ENCODE data around the gene CXorf38.
"Not testable (repeated sequence)": the region's sequence is repeated elsewhere in the genome, so short reads cannot be mapped to it uniquely, and the experiment has no call there.

CXorf38 gene

GRCh38 chrX:40612511-40612910 is 34.9 kb downstream of the CXorf38 start:
- no peaks in the 10 kb centered on the region for H3K4me1 ChIP-seq (ENCODE audit: insufficient read depth, low read length)

GRCh38 chrX:40607381-40607780 is 40.0 kb downstream of the CXorf38 start:
- Histone ChIP-seq H3K9ac (ENCODE audit: low read depth, low read length) (no peak overlapping the region), H3K4me1 (ENCODE audit: insufficient read depth, low read length) (no peaks in the 10 kb centered on the region), H3K9me3 (ENCODE audit: control insufficient read depth, insufficient read depth, low read length) (no peaks in the 10 kb centered on the region), H3K36me3 (ENCODE audit: insufficient read depth, low read length) (no peaks in the 10 kb centered on the region; the same call in 1 of the 2 replicates)

More at GRCh38 chrX:40612511-40612910, 34.9 kb downstream of the CXorf38 start:
- H3K36me3 ChIP-seq (ENCODE audit: insufficient read depth, low read length) = no peaks in the 10 kb centered on the region
- H3K9me3 ChIP-seq (ENCODE audit: control insufficient read depth, insufficient read depth, low read length) = no peaks in the 10 kb centered on the region
- no peak overlapping the region for H3K9ac ChIP-seq (ENCODE audit: low read depth, low read length)

- H3K9me3 ChIP-seq (ENCODE audit: control insufficient read depth, insufficient read depth, low read length) = no peaks in the 10 kb centered on the region
- H3K36me3 ChIP-seq (ENCODE audit: insufficient read depth, low read length) = no peaks in the 10 kb centered on the region; the same call in 1 of the 2 replicates
- no peak overlapping the region for H3K9ac ChIP-seq (ENCODE audit: low read depth, low read length)
- no peaks in the 10 kb centered on the region for H3K4me1 ChIP-seq (ENCODE audit: insufficient read depth, low read length)
Measured at GRCh38 chrX:40603446-40603845, 43.9 kb downstream of the CXorf38 start.

- H3K4me1 ChIP-seq (ENCODE audit: insufficient read depth, low read length); H3K9ac ChIP-seq (ENCODE audit: low read depth, low read length); H3K36me3 ChIP-seq (ENCODE audit: insufficient read depth, low read length); H3K9me3 ChIP-seq (ENCODE audit: control insufficient read depth, insufficient read depth, low read length): not testable (repeated sequence)
Measured at GRCh38 chrX:40589616-40590321, 57.6 kb downstream of the CXorf38 start.

GRCh38 chrX:40587623-40588022 is 59.7 kb downstream of the CXorf38 start:
- H3K9ac ChIP-seq (ENCODE audit: low read depth, low read length); H3K4me1 ChIP-seq (ENCODE audit: insufficient read depth, low read length); H3K36me3 ChIP-seq (ENCODE audit: insufficient read depth, low read length); H3K9me3 ChIP-seq (ENCODE audit: control insufficient read depth, insufficient read depth, low read length): not testable (repeated sequence)

DNA sequence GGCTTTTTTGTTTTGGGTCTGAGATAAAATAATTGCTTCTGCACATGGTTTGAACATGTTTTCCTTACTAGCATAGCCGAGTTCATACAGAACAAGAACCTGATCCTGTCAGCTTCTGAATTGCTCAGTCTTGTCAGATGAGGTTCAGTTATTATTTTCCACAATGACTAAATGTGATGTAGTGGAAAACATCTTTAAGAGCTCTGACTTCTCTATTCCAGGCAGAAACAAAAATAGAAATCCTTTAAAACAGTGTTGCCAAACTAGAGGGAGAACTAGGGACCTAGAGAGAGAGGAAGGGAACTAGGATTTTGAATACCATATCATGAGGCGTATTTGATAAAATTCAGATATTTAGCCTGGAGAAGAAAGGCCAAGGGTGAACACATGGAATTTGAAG is 64.5 kb downstream of the CXorf38 start:
- no peak overlapping the region for H3K9ac ChIP-seq (ENCODE audit: low read depth, low read length)
- H3K36me3 ChIP-seq (ENCODE audit: insufficient read depth, low read length) = no peaks in the 10 kb centered on the region
- no peaks in the 10 kb centered on the region for H3K9me3 ChIP-seq (ENCODE audit: control insufficient read depth, insufficient read depth, low read length)
- no peaks in the 10 kb centered on the region for H3K4me1 ChIP-seq (ENCODE audit: insufficient read depth, low read length)

- not testable (repeated sequence) for H3K36me3 ChIP-seq (ENCODE audit: insufficient read depth, low read length); H3K9ac ChIP-seq (ENCODE audit: low read depth, low read length); H3K9me3 ChIP-seq (ENCODE audit: control insufficient read depth, insufficient read depth, low read length); H3K4me1 ChIP-seq (ENCODE audit: insufficient read depth, low read length)
Measured at GRCh38 chrX:40582178-40582577, 65.2 kb downstream of the CXorf38 start.

DNA sequence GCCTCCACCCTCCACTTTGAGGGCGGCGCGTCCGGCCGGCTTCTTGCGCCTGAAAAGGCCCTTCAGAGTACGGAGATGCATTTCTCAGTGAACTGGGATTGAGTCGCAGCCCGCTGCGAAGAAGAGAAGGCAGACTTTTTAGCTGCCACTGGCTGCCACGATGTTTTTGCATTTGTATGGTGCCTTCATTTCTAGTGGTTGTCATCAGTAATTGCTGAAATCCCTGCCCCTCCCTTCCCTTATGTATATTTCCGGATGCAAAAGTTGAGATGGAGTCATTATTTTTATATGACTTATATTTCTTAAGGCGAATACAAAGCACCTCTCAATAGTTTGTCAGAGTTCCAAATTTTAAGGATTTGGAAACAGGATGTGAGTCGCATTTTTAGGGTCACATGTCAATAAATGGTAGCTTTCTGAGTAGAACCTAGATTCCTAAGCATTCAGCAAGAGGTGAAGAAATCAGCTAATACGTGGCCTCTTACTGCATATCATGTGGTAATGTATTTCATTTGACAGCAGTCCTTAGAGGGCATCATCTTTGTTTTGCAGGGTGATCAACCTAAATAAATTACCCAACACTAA is 65.9 kb downstream of the CXorf38 start:
- H3K9me3 ChIP-seq (ENCODE audit: control insufficient read depth, insufficient read depth, low read length) = no peaks in the 10 kb centered on the region
- H3K9ac ChIP-seq (ENCODE audit: low read depth, low read length) = peak overlapping the region; percentile 78
- no peaks in the 10 kb centered on the region for H3K36me3 ChIP-seq (ENCODE audit: insufficient read depth, low read length)
- no peaks in the 10 kb centered on the region for H3K4me1 ChIP-seq (ENCODE audit: insufficient read depth, low read length)

DNA sequence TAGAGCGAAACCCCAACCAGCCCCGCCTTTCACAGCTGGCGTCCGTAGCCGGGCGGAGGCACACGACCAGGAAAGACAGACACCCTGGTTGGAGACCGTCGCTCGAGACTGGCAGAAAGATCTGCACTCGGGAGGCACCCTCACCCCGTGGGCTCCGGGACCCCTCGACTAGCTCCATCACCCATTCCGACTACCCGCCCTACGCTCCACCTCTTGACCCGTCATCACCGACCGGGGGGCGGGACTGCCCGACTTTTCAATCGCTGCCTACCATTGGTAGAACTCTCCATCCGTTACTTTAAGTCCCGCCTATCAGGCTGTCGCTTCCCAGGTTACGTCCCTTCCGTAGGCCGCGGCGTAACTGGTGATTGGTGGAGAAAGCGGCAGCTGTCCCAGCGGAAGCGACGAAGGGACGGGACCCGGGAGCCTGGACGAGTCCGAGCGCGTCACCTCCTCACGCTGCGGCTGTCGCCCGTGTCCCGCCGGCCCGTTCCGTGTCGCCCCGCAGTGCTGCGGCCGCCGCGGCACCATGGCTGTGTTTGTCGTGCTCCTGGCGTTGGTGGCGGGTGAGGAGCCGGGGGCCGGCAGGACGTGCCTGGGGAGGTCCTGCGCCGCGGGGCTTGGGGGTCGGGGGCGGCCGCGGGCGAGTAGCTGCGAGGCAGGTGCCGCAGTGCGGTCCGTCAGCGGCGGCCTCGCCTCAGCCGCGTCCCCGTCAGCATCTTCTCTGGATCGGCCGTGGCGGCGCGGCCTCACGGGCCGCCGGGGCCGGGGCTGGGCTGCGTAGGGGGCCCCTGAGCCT is 66.6 kb downstream of the CXorf38 start, which contains the start of gene ATP6AP2:
TSS of gene ATP6AP2 (plus strand) at position 434 of the 799 bp plus-strand sequence. CDS start at position 530, 96 bp downstream.
- Histone ChIP-seq H3K36me3 (ENCODE audit: insufficient read depth, low read length) (no peaks in the 10 kb centered on the region), H3K4me1 (ENCODE audit: insufficient read depth, low read length) (no peaks in the 10 kb centered on the region), H3K9me3 (ENCODE audit: control insufficient read depth, insufficient read depth, low read length) (no peaks in the 10 kb centered on the region), H3K9ac (ENCODE audit: low read depth, low read length) (peak within 1 kb of the TSS; percentile 78)

DNA sequence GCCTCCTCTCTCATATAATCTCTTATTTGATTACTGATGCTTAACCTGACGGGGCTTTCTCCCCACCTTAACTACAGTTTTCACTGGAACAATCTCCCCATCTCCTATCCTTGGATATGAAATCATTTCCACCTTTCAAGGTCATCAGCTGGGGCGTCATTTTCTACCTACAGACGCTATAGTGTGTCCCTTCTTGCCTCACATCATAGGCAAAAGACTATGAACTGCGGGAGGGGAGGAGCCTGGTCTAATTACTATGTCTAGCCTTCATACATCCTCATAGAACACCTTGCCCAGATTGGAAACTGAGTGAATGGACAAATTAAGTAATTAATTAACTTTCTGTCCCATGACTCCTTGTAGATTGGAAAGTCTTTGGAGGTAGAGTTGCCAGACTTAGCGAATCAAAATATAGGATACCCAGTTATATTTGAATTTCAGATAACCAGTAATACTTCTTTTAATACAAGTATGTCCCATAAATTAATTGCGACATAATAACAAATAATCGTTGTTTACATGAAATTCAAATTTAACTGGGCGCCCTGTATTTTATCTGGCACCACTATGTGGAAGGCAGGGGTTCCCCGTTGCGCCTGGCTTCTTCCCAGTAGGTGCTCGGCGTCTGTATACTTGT is 67.3 kb downstream of the CXorf38 start:
- no peaks in the 10 kb centered on the region for H3K4me1 ChIP-seq (ENCODE audit: insufficient read depth, low read length)
- H3K9me3 ChIP-seq (ENCODE audit: control insufficient read depth, insufficient read depth, low read length) = no peaks in the 10 kb centered on the region
- H3K9ac ChIP-seq (ENCODE audit: low read depth, low read length) = peak overlapping the region; percentile 78; the same call in 1 of the 2 replicates
- H3K36me3 ChIP-seq (ENCODE audit: insufficient read depth, low read length) = no peaks in the 10 kb centered on the region

DNA sequence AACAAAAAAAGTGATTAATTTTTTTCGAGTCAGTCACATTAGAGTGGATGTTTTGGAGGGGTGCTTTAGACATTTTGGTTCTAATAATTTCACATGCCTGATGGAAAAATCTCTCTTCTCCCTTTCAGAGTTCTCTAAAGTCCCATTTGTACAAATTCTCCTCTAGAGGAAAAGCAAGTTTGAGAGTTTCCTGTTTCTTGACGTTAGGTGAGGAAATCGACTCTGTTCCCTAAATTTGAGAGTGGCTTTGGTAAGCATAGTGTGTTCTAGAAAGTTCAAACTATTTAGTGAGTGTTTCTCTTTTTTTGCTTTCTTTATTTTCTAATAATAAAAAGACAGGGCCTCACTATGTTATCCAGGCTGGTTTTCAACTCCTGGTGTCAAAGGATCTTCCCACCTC is 68.2 kb downstream of the CXorf38 start:
- H3K4me1 ChIP-seq (ENCODE audit: insufficient read depth, low read length) = no peaks in the 10 kb centered on the region
- H3K9me3 ChIP-seq (ENCODE audit: control insufficient read depth, insufficient read depth, low read length) = no peaks in the 10 kb centered on the region
- no peaks in the 10 kb centered on the region for H3K36me3 ChIP-seq (ENCODE audit: insufficient read depth, low read length)
- H3K9ac ChIP-seq (ENCODE audit: low read depth, low read length) = no peak overlapping the region

DNA sequence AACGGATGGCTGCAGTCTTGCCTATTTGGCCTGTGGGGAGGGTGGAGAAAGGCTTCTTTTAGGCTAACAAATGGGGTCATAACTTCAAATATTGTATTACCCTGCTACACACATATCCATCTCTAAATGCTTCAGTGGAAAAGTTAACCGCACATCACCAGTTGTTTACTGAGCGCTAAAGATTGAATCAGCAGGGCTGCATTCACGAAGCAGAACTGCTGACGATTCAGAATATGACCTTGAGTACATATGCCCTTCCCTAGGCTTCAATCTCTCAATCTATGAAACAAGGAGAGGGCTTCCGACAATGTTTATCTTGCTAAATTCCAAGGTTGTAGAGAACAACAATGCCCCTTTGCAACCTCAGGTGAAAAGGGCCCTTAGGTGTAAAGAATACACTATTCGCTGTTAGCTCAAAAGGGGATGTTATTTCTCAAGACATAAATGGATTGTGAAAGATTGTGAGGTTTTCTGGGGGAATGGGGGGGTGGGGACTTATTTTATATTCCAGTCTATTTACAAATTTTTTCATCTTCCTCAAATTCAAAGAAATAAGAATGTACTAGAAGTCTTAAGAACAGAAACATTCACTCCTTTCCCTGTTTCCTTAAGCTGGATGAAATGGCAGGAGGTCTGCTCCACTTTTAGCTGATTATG is 69.2 kb downstream of the CXorf38 start:
- Histone ChIP-seq H3K4me1 (ENCODE audit: insufficient read depth, low read length) (no peaks in the 10 kb centered on the region), H3K9ac (ENCODE audit: low read depth, low read length) (no peak overlapping the region), H3K9me3 (ENCODE audit: control insufficient read depth, insufficient read depth, low read length) (no peaks in the 10 kb centered on the region), H3K36me3 (ENCODE audit: insufficient read depth, low read length) (no peaks in the 10 kb centered on the region)
